GM19025 (cell line): Measurements from ENCODE around the gene CCDC60.
"Not testable (repeated sequence)": the region's sequence is repeated elsewhere in the genome, so short reads cannot be mapped to it uniquely, and the experiment has no call there.

Experiments
- ATAC-seq: cut with Tn5 transposase; IDR thresholded peaks from one replicate; pipeline ENCODE4 v1.9.1; 2021; ENCODE audit warnings: mild to moderate bottlenecking, low read depth, moderate library complexity; ENCODE audit not compliant: unreplicated experiment

CCDC60 gene

GRCh38 chr12:119338593-119339363 is 4.2 kb downstream of the CCDC60 start:
- ATAC-seq: no peak

GRCh38 chr12:119340578-119340977 is 6.0 kb downstream of the CCDC60 start:
- ATAC-seq: no peak

DNA sequence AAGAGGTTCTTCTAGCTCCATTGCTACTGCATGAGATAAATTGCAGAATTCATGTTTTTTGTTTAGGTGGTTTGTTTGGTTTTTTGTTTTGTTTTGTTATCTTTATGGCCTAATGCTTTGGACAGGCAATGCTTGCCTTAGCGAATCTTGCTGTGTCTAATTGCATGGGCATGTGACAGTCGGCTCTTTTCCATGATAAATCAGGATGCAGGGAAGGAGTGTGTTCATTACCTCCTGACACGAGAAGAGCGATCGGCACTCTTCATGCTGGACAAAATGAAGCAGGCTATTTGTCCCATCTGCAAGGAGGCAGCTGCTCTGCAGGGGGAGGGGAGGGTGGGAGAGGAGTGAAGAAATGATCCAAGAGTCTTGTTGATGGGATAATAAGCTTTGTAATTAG is 6.5 kb downstream of the CCDC60 start:
- no peak for ATAC-seq

- ATAC-seq: no peak
These were observed 7.5 kb downstream of the CCDC60 start for GRCh38 chr12:119341988-119342387.

DNA sequence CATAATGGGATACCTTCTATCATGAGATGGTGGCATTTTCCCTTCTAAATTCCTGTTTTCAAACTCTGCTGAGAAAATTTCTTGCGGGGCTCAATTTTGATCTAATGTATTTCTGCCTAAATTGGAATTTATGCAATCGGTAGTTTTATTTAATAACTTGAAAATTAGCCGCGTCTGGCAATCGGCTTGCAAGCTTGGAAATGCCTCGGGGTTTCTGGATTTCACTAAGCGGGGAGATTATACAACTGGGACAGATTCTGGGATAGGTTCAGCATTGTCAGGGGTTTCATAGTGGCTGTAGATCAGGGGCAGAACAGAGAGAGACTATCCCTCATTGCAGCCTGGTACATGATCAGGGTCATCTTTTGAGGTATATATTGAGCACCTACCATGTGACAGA is 8.6 kb downstream of the CCDC60 start:
- no peak for ATAC-seq

GRCh38 chr12:119354172-119354571 is 19.6 kb downstream of the CCDC60 start:
- no peak for ATAC-seq

GRCh38 chr12:119360366-119360765 is 25.8 kb downstream of the CCDC60 start:
- not testable (repeated sequence) for ATAC-seq

DNA sequence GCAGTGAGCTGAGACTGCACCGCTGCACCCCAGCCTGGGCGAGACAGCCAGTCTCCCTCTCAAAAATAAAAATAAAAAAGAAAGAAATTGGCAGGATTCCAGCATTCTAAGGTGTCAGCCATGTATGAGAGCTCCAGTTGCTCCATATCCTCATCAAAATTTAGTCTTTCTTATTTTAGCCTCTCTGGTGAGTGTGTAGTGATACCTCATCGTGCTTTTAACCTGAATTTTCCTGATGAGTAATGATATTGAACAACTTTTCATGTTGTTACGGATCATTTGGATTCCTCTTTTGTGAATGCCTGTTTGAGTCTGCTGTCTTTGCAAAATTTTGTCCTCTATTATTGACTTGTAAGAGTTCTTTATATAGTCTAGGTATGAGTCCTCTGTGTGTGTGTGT is 28.5 kb downstream of the CCDC60 start:
- no peak for ATAC-seq

GRCh38 chr12:119363490-119363889 is 29.0 kb downstream of the CCDC60 start:
- no peak for ATAC-seq

DNA sequence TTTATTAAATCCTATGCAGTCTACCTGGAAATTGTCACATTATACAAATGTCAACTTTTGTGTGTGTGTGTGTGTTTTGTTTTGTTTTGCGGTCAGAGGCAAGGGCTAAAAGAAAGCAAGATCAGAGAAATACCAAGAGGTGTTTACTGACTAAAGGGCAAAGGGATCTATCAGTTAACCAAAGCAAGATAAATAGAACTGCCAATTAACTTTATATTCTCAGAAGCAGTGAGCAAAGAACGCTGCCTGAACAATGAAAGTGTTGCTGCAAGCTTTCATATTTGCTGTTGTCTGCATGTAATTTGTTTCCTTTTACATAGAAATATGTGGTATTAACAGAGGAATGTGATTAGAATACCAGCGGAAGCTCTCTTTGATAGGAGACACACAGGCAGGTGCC is 30.9 kb downstream of the CCDC60 start:
- ATAC-seq: no peak

DNA sequence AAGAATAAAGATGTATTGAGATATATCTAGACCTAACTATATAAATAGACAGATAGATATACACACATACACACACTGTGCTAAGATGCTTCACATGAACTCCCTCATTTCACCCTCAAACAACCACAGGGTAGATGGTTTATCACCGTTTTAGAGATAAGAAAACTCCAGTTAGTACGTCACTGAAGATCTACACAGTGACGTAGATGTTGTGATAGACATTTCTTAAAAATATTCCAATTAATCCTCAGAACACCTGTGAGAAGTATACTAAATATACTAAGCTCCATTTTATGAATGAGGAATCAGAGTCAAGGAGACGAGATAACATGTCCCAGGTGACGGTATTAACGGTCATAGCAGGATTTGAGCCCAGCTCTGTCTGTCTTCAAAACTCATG is 31.5 kb downstream of the CCDC60 start:
- ATAC-seq: no peak

DNA sequence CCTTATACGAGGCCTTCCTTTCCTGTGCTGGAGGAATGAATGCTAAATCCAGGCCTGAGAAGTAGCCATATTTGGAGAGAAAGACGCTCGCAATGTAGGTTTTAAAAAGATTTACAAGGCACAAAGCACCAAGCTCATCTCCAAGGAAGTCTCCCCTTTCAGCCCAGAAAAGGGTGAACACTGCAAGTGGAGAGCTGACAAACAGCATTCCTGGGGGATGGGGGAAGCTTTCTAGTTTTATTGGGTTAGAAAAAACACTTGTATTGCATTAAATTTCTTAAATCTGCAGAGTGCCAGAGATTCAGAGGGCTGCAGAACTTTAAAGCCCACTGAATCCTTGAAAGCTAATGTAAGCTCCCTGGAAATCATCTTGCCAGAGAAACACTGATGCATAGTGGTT is 34.6 kb downstream of the CCDC60 start:
- ATAC-seq: no peak

GRCh38 chr12:119369907-119370546 is 35.5 kb downstream of the CCDC60 start:
- ATAC-seq: no peak

GRCh38 chr12:119372540-119372939 is 38.0 kb downstream of the CCDC60 start:
- ATAC-seq: no peak

- no peak for ATAC-seq
These were observed 38.5 kb downstream of the CCDC60 start for GRCh38 chr12:119373001-119373400.

GRCh38 chr12:119373666-119374065 is 39.1 kb downstream of the CCDC60 start:
- no peak for ATAC-seq

- no peak for ATAC-seq
These were observed 40.1 kb downstream of the CCDC60 start for GRCh38 chr12:119374635-119375034.

- no peak for ATAC-seq
These were observed 40.8 kb downstream of the CCDC60 start for GRCh38 chr12:119375075-119375882.

GRCh38 chr12:119375883-119376190 is 41.3 kb downstream of the CCDC60 start:
- ATAC-seq: no peak

DNA sequence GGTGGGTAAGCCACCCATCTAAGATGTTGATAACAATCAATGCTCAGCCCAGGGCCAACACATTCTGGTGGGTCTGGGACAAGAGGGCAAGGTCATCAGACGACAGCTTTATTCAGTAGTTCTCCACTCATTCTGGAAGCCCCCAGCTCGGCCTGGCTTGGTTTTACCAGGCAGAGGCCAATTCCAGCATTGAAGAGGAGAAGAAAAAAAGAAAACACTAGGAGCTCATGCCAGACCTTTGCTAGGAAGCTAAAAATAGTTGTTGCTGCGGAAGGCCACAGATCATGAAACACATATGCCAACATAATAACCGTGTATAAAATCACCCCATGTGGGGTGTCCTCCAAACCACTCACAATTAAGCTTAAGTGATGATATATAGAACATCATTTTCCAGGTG is 44.4 kb downstream of the CCDC60 start:
- ATAC-seq: no peak

- ATAC-seq: no peak
These were observed 47.1 kb downstream of the CCDC60 start for GRCh38 chr12:119381471-119382235.
